MM.1S (cell line): ENCODE results near the gene RPL18.

ENCODE experiments used
- DNase-seq: peaks from one replicate; pipeline ENCODE4 v3.0.0-alpha.2; 2015
- H2AFZ ChIP-seq: fragments of 300-600 bp; sonication (generic); 2 replicates; pipeline ENCODE4 v1.6.0; 2016; ENCODE audit warnings: antibody characterized with exemption, low read length
- H3F3A ChIP-seq: fragments of 300-600 bp; sonication (generic); 2 replicates; pipeline ENCODE4 v1.6.1; 2016; ENCODE audit warnings: mild to moderate bottlenecking, antibody characterized with exemption, low read length, moderate library complexity, mixed read lengths; ENCODE audit not compliant: insufficient read depth
- H3K27ac ChIP-seq: fragments of 300-600 bp; sonication (generic); 2 replicates; pipeline ENCODE4 v1.5.1; 2016; ENCODE audit warnings: mild to moderate bottlenecking, low read length
- H3K27me3 ChIP-seq: fragments of 300-600 bp; sonication (generic); replicated peaks from 2 replicates; pipeline ENCODE4 v1.6.0; 2016; ENCODE audit warnings: low read length; ENCODE audit not compliant: insufficient read depth
- H3K36me3 ChIP-seq: fragments of 300-600 bp; sonication (generic); replicated peaks from 2 replicates; pipeline ENCODE4 v1.6.1; 2016; ENCODE audit warnings: mild to moderate bottlenecking, low read length, mixed read lengths; ENCODE audit not compliant: insufficient read depth
- H3K4me1 ChIP-seq: fragments of 300-600 bp; sonication (generic); 2 replicates; pipeline ENCODE4 v1.6.1; 2016; ENCODE audit warnings: low read length, mixed read lengths
- H3K4me2 ChIP-seq: fragments of 300-600 bp; sonication (generic); 2 replicates; pipeline ENCODE4 v1.6.0; 2016; ENCODE audit warnings: low read depth, low read length
- H3K4me3 ChIP-seq: fragments of 300-600 bp; sonication (generic); 2 replicates; pipeline ENCODE4 v1.5.1; 2016; ENCODE audit warnings: low read length, mixed read lengths
- H3K79me2 ChIP-seq: fragments of 300-600 bp; sonication (generic); 2 replicates; pipeline ENCODE4 v1.6.1; 2016; ENCODE audit warnings: mixed run types, low read length, mixed read lengths
- H3K9ac ChIP-seq: fragments of 300-600 bp; sonication (generic); 2 replicates; pipeline ENCODE4 v1.6.1; 2016; ENCODE audit warnings: low read length, mixed read lengths
- H3K9me2 ChIP-seq: fragments of 300-600 bp; sonication (generic); replicated peaks from 2 replicates; pipeline ENCODE4 v1.6.1; 2016; ENCODE audit warnings: mild to moderate bottlenecking, low read length, mixed read lengths; ENCODE audit not compliant: insufficient read depth
- H3K9me3 ChIP-seq: fragments of 300-600 bp; sonication (generic); replicated peaks from 2 replicates; pipeline ENCODE4 v1.6.1; 2016; ENCODE audit warnings: mild to moderate bottlenecking, low read length, mixed read lengths; ENCODE audit not compliant: insufficient read depth
- H4K20me1 ChIP-seq: fragments of 300-600 bp; sonication (generic); 2 replicates; pipeline ENCODE4 v1.6.1; 2016; ENCODE audit warnings: mild to moderate bottlenecking, low read length, moderate library complexity, mixed read lengths; ENCODE audit not compliant: insufficient read depth
- CTCF ChIP-seq: fragments of 300-600 bp; sonication (generic); IDR thresholded peaks from 2 replicates; pipeline ENCODE4 v1.5.1; 2016; ENCODE audit warnings: antibody characterized with exemption, low read length, mixed read lengths
- EZH2 ChIP-seq: fragments of 300-600 bp; sonication (generic); optimal IDR thresholded peaks from 2 replicates; pipeline ENCODE3; 2017; ENCODE audit warnings: low read depth, mild to moderate bottlenecking, antibody characterized with exemption, low read length, mixed read lengths
- EZH2phosphoT487 ChIP-seq: fragments of 300-600 bp; sonication (generic); IDR thresholded peaks from 2 replicates; pipeline ENCODE4 v1.6.1; 2018; ENCODE audit warnings: antibody characterized with exemption, low read length

The RPL18 gene

DNA sequence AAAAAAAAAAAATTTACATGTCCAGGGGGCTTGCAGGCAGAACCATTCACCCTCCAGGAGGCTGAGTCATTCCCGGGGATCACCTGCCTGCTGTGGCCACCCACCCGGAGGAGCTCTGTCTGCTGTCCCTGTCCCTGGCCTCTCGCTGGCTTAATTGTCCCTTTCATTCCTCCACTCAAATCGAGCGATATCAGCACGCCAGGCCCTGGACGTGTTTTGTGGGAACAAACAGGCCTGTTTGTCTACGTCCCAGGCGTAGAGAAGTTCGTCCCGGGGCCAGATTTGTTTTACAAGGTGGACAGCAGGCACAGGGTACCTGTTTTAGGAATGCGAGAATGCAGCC lies 45.8 kb downstream of the RPL18 start:
- no peak overlapping the region for H3K4me2 ChIP-seq

DNA sequence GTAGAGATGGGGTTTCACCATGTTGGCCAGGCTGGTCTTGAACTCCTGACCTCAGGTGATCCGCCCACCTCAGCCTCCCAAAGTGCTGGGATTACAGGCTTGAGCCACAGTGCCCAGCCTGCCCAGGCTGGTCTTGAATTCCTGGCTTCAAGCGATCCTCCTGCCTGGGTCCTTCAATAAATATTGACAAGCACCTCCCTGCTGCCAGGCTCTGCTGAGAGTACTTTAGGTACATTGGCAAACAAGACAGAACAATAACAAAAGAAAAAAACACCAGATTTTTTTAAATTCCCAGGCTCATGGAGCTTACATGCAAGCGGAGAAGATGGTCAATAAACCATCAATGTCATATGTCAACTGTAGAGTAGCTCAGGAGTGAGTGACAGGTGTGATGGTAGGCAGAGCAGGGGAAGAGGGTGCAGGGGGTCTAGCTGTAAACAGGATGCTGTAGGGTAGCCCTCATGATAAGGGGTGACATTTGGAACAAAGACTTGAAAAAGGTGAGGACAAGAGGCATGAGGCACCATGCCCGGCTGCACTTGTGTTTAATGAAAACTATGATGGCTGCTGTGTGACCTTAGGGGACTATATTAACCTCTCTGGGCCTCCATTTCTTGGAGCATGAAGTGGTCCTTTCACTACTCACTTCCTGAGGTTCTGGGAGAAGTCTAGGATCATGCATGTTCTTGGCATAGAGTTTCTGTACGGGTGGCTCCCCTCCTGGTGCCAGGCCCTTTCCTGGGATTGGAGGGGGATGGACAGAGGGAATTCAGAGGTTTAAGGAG lies 47.4 kb downstream of the RPL18 start:
- Histone ChIP-seq H4K20me1 (no peaks in the 10 kb centered on the region), H3K9me3 (no peaks in the 10 kb centered on the region), H3K79me2 (no peaks in the 10 kb centered on the region), H3K27me3 (peaks cover 43% of the 10 kb centered on the region), H2AFZ (no peak overlapping the region), H3K27ac (no peak overlapping the region), H3K9me2 (no peaks in the 10 kb centered on the region), H3K4me3 (no peak overlapping the region), H3K4me1 (no peaks in the 10 kb centered on the region), H3K4me2 (no peak overlapping the region), H3K36me3 (no peaks in the 10 kb centered on the region), H3K9ac (no peak overlapping the region), H3F3A (no peaks in the 10 kb centered on the region)
- DNase-seq: no peak
- TF ChIP-seq EZH2 (no peak), CTCF (no peak), EZH2phosphoT487 (no peak)

More for the DNA sequence above, 45.8 kb downstream of the RPL18 start:
- Histone ChIP-seq H3K36me3 (no peaks in the 10 kb centered on the region), H4K20me1 (no peaks in the 10 kb centered on the region), H3K79me2 (no peaks in the 10 kb centered on the region), H3K9me3 (no peaks in the 10 kb centered on the region), H3K4me1 (no peaks in the 10 kb centered on the region), H3F3A (no peaks in the 10 kb centered on the region), H3K27me3 (peaks cover 40% of the 10 kb centered on the region), H3K27ac (no peak overlapping the region), H3K9me2 (no peaks in the 10 kb centered on the region), H2AFZ (no peak overlapping the region), H3K9ac (no peak overlapping the region), H3K4me3 (no peak overlapping the region)
- no peak for DNase-seq
- TF ChIP-seq CTCF (no peak), EZH2phosphoT487 (no peak), EZH2 (no peak)

DNA sequence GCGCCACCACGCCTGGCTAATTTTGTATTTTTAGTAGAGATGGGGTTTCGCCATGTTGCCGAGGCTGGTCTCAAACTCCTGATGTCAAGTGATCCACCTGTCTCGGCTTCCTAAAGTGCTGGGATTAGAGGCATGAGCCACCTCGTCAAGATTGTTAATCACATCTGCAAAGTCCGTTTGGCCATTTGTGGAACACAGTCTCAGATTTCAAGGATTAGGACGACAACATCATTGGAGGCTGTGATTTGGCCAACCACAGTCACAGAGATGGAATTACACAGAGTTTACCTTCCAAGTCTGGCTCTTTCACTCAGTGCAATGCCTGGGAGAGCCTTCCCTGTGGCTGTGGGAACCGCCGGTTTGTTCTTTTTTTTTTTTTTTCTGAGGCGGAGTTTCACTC lies 49.2 kb downstream of the RPL18 start:
- Histone ChIP-seq H3K9me2 (no peaks in the 10 kb centered on the region), H3K9me3 (no peaks in the 10 kb centered on the region), H3K4me3 (no peak overlapping the region), H3K9ac (no peak overlapping the region), H3F3A (no peaks in the 10 kb centered on the region), H3K36me3 (no peaks in the 10 kb centered on the region), H3K27me3 (peaks cover 47% of the 10 kb centered on the region), H3K79me2 (no peaks in the 10 kb centered on the region), H2AFZ (no peak overlapping the region), H3K27ac (no peak overlapping the region), H4K20me1 (no peaks in the 10 kb centered on the region), H3K4me2 (no peak overlapping the region), H3K4me1 (no peaks in the 10 kb centered on the region)
- no peak for DNase-seq
- TF ChIP-seq EZH2 (no peak), EZH2phosphoT487 (no peak), CTCF (no peak)
